GM19395 (cell line): Measurements from ENCODE around the gene PAGE2.
"Not testable (repeated sequence)": the region's sequence is repeated elsewhere in the genome, so short reads cannot be mapped to it uniquely, and the experiment has no call there.

Experiments
- ATAC-seq: cut with Tn5 transposase; IDR thresholded peaks from one replicate; pipeline ENCODE4 v1.9.1; 2021; ENCODE audit warnings: mild to moderate bottlenecking, moderate library complexity; ENCODE audit not compliant: unreplicated experiment

PAGE2 gene, protein sequence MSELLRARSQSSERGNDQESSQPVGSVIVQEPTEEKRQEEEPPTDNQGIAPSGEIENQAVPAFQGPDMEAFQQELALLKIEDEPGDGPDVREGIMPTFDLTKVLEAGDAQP

DNA sequence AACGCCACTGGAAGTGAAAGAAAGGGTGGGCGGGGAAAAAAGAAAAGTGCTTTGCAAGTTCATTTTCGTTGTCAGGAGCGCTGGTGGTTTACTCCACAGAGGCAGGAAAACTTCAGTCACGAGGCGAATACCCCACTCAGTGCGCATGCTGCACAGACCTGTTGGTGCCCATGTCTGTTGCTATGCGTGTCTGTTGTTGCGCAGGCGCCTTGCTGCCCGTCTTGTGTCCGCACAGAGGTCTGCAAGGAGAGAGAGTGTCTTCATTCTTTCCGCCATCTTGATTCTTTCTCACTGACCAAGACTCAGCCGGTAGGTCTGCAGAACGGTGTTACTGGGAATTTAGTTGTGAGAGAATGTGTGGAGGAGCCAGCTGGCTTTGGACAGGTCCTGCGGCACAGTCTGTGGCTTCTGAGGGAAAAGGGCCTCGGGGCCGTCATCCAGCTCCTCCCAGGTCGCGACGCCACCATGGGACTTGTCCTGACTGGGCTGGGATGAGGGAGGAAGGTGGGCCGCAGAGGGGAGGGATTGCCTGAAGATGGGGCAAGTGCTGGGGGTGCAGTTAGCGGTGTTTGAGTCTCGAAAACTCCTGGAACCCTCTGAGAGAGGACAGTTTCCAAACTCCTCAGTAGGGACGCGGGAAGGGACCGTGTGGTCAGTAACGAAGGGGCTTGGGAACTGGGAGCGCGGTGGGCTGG, at the start of gene PAGE2:
Gene PAGE2 (plus strand): TSS at position 224 of the 695 bp plus-strand sequence. CDS start 1,003 bp downstream, outside the sequence.
- ATAC-seq, result no peak

DNA sequence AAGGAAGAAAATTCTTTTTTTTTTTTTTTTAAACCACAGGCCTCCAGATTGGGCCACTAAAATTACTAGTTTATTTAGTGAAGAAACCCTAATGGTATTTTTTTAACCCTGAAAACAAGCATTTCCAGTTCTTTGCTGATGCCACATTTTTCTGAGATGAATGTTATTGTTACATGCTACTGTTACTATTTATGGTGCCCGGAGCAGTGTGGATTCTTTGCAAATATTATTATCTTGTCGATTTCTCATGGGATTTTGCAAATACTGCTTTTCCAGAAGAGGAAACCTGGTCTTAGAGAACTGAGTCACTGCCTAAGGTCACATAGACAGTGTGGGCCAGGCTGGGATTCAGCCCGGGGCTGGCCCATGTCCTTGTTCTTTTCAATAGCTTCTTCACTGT, 49.3 kb upstream of the PAGE2 start:
- no peak for ATAC-seq

GRCh38 chrX:55041514-55041913, 47.3 kb upstream of the PAGE2 start:
- no peak for ATAC-seq

- not testable (repeated sequence) for ATAC-seq
These were observed 38.2 kb upstream of the PAGE2 start for GRCh38 chrX:55050599-55050998.

DNA sequence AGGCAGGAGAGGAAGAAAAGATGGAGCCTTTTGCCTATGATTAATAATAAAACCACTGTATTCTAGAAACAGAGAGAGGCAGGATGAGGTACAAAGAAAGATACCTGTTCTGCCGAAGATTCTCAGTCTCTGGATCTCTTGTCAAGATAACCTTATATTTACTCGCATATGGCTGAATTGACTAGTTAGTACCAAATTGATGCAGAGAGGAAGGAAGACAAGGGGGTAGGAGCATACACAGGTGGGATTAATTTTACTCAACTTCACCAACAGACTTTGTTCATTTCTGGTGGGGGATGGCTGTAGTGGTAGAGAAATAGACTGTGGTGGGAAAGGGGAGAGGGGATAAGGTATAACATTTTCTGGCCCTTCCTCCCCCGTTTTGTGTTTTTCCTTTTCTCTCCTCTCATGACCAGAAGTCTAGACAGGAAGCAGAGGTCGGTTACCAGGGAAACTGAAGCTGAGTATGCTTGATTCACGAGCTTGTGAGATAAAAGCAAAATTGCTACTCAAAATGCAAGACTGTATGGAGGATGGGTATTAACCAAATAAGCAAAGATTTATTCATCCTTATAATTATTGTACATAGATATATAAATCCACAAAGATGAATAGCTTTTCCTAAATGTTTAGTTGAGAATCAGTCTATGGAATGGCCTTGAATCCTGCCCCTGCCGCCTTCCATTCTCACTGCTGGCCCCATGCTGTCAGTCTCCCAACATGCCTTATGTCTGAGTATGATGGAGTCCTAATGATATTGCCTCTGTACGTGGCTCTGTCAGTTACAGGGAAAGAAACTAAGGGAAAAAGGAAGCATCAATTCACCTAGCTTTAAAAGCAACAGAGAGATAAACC, 31.8 kb upstream of the PAGE2 start:
- ATAC-seq, result no peak

GRCh38 chrX:55057675-55058249, 31.1 kb upstream of the PAGE2 start:
- ATAC-seq, result peak; percentile 80

GRCh38 chrX:55067180-55067579, 21.6 kb upstream of the PAGE2 start:
- not testable (repeated sequence) for ATAC-seq

DNA sequence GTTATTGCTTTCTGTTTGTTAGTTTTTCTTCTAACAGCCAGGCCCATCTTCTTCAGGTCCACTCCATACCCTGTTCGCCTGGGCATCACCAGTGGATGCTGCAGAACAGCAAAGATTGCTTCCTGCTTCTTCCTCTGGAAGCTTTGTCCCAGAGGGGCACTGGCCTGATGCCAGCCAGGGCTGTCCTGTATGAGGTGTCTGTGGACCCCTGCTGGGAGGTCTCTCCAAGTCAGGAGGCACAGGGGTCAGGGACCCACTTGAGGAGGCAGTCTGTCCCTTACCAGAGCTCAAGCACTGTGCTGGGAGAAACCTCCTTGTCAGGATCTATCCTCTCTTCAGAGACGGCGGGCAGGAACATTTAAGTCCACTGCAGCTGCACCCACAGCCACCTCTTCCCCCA, 16.5 kb upstream of the PAGE2 start:
- ATAC-seq, result no peak

- no peak for ATAC-seq
These were observed 13.9 kb upstream of the PAGE2 start, which contains the start of gene PAGE2B for GRCh38 chrX:55074851-55075467. Gene PAGE2B, plus strand, starts transcription at chrX:55075030. Its CDS starts 1,012 bp downstream, at chrX:55076042.

GRCh38 chrX:55098691-55099090, 9.9 kb downstream of the PAGE2 start:
- no peak for ATAC-seq

GRCh38 chrX:55099162-55099561, 10.3 kb downstream of the PAGE2 start:
- no peak for ATAC-seq

- ATAC-seq, result no peak
These were observed 13.9 kb downstream of the PAGE2 start for GRCh38 chrX:55102754-55103153.

DNA sequence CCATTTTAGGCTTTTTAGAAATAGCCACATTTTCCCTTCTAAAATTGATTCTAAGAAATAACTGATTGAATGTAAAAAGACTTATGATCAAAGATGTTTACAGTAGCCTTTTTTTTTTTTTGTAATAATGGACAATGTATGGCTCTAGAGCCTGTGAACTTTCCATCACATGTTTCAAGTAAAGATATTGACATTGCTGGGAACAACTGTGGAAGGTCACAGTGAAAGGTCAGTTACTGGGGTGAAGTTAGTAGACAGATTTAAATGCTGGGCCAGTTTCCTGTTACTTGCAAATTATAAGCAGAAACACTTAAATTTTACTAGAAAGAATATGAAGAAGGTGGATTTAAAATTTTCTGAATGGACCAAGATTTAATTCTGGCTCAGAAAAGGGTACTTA, 18.4 kb downstream of the PAGE2 start:
- ATAC-seq, result no peak

DNA sequence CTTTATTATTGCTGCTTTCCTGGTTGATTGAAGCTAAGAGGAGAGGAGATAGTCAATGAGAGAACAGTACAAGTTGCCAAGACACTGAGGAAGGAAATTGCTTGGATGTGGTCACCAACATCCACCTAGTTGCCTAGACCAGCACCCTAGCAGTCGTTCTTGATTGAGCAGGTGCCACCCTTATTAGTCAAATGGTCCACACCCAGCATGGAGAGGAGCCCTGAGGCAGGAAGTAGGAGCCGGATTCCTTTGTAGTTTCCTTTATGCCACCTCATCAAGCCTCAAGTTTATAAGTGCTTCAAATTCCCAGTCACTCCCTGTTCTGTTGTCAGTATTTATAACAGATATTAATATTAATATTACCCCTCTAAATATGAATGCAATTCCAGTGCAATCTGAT, 19.1 kb downstream of the PAGE2 start:
- ATAC-seq, result no peak

DNA sequence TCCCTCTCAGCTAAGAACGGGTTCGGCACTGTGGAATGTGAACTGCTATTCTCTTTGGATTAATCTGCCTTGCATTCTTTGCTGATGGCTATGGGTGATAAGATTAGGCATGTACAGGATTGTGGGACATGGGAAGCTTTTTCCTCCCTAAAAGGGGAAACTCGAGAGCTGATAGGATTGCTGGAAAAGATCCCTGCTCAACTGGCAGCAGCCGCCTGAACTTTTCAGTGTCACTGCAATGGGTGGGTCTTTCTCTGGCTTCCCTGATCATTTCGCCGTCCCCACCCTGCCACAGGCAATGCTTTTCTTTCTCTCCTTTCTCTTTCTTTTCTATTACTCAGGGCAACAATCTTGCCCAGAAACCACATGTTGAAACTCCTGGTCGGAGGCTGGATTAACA, 20.5 kb downstream of the PAGE2 start:
- ATAC-seq, result no peak

GRCh38 chrX:55111578-55112254, 22.9 kb downstream of the PAGE2 start:
- no peak for ATAC-seq

DNA sequence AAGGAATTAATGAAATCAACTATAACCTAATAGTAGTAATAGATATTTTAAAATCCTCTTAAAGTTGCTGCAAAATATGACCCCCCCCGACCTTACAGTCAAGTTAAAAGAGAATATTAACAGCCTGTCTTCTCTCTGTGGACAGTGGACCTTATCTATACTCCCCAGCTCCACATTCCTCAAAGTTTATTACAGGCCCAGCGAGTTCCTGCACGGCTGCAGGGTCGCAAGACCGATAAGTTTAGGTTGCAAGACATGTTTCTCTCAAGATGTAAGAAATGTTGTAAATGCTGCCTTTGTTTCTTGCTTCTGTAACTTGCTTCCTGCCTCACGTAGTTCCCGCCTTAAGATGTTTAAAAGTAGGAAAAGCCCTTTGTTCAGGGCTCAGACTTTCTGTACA, 27.8 kb downstream of the PAGE2 start:
- not testable (repeated sequence) for ATAC-seq

DNA sequence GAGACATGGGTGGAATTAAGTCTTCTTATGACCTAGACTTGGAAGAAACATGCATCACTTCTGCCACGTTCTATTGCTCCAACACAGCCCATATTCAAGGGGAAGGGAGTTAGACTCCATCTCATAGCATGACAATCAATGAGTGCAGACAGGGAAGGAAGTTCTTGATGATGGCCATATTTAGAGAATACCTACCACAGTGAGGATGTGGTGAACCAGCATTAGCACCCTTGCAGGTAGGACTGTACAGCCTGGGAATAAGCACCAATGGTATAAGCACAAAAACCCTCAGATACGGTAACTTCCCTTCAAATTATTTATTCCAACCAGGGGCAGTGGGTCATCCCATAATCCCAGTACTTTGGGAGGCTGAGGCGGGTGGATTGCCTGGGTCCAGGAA, 29.8 kb downstream of the PAGE2 start:
- no peak for ATAC-seq

DNA sequence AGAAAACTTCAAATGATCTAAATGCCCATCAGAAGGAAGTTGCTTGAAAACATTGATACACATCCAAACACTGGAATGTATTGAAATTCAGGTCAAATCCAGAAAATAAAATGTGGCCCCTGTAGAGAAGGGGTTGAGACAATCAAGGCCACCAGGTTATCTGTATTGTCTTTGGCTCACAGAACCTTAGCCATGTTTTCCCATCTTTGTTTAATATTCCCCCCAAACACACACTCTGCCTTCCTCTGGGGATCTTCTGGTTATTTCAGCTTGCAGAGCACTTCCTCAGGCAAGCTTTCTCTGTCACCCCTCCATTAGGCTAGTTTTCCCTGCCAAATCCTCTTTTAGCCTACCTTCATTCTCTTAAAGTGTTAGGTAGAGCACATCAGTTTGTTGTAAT, 30.5 kb downstream of the PAGE2 start:
- no peak for ATAC-seq

- ATAC-seq, result no peak
These were observed 30.9 kb downstream of the PAGE2 start for GRCh38 chrX:55119712-55120111.
